PFSK-1 (cell line): ENCODE data around the gene DHX29.

Experiments
- FOXP2 ChIP-seq: optimal IDR thresholded peaks from 2 replicates; pipeline ENCODE3; 2011; ENCODE audit warnings: borderline replicate concordance, control low read depth, inconsistent platforms; ENCODE audit not compliant: insufficient read depth; ENCODE audit errors: extremely low read length, extremely low read depth
- POLR2AphosphoS5 ChIP-seq: IDR thresholded peaks from 2 replicates; pipeline ENCODE4 v1.6.1; 2012; ENCODE audit warnings: low read depth, mild to moderate bottlenecking, control low read depth, low read length, moderate library complexity

- TF ChIP-seq FOXP2 (no peak), POLR2AphosphoS5 (no peak)
Measured at GRCh38 chr5:55236800-55237199, 70.7 kb downstream of the DHX29 start.
